ENCODE data around the gene RETREG2.

DNA sequence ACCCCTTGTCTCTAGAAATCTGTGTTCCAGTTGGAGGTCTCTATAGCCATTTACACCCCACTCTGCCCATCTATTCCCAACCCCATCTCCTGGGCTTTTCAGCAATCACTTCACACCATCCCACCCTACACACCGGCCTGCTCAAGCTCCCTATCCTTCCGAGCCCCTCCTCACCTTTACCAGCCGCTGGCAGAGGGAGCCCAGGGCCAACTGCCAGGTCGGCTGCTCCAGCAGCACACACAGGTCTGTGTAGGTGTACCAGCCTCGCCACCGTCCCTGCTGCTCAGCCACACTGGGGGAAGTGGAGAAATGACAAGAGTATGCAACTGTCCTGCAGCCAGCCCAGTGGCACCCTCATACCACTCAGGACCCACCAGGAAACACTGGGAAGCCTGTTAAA is 4.9 kb upstream of the RETREG2 start:
- TF ChIP-seq, protein P1, sequence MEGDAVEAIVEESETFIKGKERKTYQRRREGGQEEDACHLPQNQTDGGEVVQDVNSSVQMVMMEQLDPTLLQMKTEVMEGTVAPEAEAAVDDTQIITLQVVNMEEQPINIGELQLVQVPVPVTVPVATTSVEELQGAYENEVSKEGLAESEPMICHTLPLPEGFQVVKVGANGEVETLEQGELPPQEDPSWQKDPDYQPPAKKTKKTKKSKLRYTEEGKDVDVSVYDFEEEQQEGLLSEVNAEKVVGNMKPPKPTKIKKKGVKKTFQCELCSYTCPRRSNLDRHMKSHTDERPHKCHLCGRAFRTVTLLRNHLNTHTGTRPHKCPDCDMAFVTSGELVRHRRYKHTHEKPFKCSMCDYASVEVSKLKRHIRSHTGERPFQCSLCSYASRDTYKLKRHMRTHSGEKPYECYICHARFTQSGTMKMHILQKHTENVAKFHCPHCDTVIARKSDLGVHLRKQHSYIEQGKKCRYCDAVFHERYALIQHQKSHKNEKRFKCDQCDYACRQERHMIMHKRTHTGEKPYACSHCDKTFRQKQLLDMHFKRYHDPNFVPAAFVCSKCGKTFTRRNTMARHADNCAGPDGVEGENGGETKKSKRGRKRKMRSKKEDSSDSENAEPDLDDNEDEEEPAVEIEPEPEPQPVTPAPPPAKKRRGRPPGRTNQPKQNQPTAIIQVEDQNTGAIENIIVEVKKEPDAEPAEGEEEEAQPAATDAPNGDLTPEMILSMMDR (IDR thresholded peaks at IDR 0.05) = no peak
- TF ChIP-seq POLR2A (IDR thresholded peaks at IDR 0.05) = no peak
